HCT116 (cell line): ENCODE measurements around the gene AMBRA1. TPM values are rescaled to one million over a fixed set of nuclear protein-coding genes. Genes with fewer than 3 reads are reported as not detected.

Source experiments
- ATAC-seq: fragments of 200-7000 bp; cut with Tn5 transposase; 2 replicates; pipeline ENCODE4 v1.9.1; 2020; ENCODE audit warnings: mild to moderate bottlenecking, moderate library complexity
- BruUV-seq: library from RNA; stranded (reverse); fragments of 400-500 nt; replicated peaks from 2 replicates; lab custom pipeline; 2021; lab: Mats Ljungman, UMichigan
- CTCF ChIA-PET: fragments of 300-600 bp; sonication (Branson Sonifier 250); formaldehyde crosslinking; loops from one replicate; lab custom pipeline; 2021; ENCODE audit warnings: antibody characterized with exemption; lab: Charles Lee
- POLR2A ChIA-PET: fragments of 300-600, 350-600 bp; sonication (Branson Sonifier 250); formaldehyde crosslinking; loops from one replicate; lab custom pipeline; 2021; ENCODE audit warnings: antibody characterized with exemption; lab: Charles Lee
- RAD21 ChIA-PET, 2 experiments: fragments of 300-600 bp; sonication (Branson Sonifier 250); formaldehyde crosslinking; loops; one replicate each; lab custom pipeline; 2023; ENCODE audit warnings: low total read pairs in 2 of 2; ENCODE audit not compliant: uncharacterized antibody in 2 of 2, unreplicated experiment in 2 of 2, low non-redundant PET in 1 of 2; lab: Charles Lee
- DNase-seq: peaks from one replicate; pipeline ENCODE4 v3.0.0-alpha.2; 2010; ENCODE audit warnings: low read depth, low spot score
- H2AFZ ChIP-seq: fragments of 200-600 bp; shearing (Covaris generic), sonication (generic); 2 replicates; pipeline ENCODE4 v1.6.1; 2017; ENCODE audit warnings: low read depth, mixed run types, mixed read lengths, antibody characterized with exemption, low read length; ENCODE audit not compliant: poor library complexity, severe bottlenecking
- H3K27ac ChIP-seq: 2 replicates; pipeline ENCODE4 v1.5.1; 2012; ENCODE audit warnings: low read depth, low read length
- H3K27me3 ChIP-seq: fragments of 200-600 bp; sonication (generic); 2 replicates; pipeline ENCODE4 v1.6.1; 2016; ENCODE audit warnings: mixed run types, low read length, mixed read lengths; ENCODE audit not compliant: insufficient read depth
- H3K36me3 ChIP-seq, 2 experiments: fragments of 200-500 bp in 1 of 2; fragments of 200-600 bp in 1 of 2; sonication (Bioruptor generic) in 1 of 2; sonication (generic) in 1 of 2; 2 replicates each; pipeline versions ENCODE4 v1.5.1 to v1.6.1; 2014 to 2016; ENCODE audit warnings: low read length in 2 of 2, inconsistent platforms in 1 of 2, mixed read lengths in 1 of 2, mixed run types in 1 of 2; ENCODE audit not compliant: insufficient read depth in 2 of 2, control insufficient read depth in 1 of 2
- H3K4me1 ChIP-seq, 2 experiments: fragments of 200-600 bp in 1 of 2; sonication (generic) in 1 of 2; 2 replicates each; pipeline versions ENCODE4 v1.5.1 to v1.6.1; 2012 to 2017; ENCODE audit warnings: low read length in 2 of 2, inconsistent platforms in 1 of 2, mild to moderate bottlenecking in 1 of 2, mixed read lengths in 1 of 2, mixed run types in 1 of 2, moderate library complexity in 1 of 2; ENCODE audit not compliant: insufficient read depth in 2 of 2, control insufficient read depth in 1 of 2
- H3K4me2 ChIP-seq: fragments of 200-600 bp; sonication (generic); 2 replicates; pipeline ENCODE4 v1.6.1; 2017; ENCODE audit warnings: mixed run types, low read length, mixed read lengths
- H3K4me3 ChIP-seq, 2 experiments: fragments of 200-600 bp in 1 of 2; sonication (generic) in 1 of 2; replicated peaks in 1 of 2; 2 replicates each; pipeline ENCODE4 v1.5.1; 2011 to 2016; ENCODE audit warnings: low read length in 2 of 2, control low read depth in 1 of 2, low read depth in 1 of 2, mild to moderate bottlenecking in 1 of 2, mixed read lengths in 1 of 2, mixed run types in 1 of 2
- H3K79me2 ChIP-seq: fragments of 200-600 bp; sonication (generic); 2 replicates; pipeline ENCODE4 v1.6.1; 2017; ENCODE audit warnings: mild to moderate bottlenecking, mixed run types, low read length, moderate library complexity, mixed read lengths; ENCODE audit not compliant: insufficient read depth
- H3K9ac ChIP-seq: fragments of 200-600 bp; sonication (generic); 2 replicates; pipeline ENCODE4 v1.6.1; 2016; ENCODE audit warnings: low read length, mixed read lengths
- H3K9me2 ChIP-seq: fragments of 200-600 bp; sonication (generic), shearing (Covaris generic); 2 replicates; pipeline ENCODE4 v1.6.1; 2017; ENCODE audit warnings: mixed run types, mild to moderate bottlenecking, moderate library complexity; ENCODE audit not compliant: insufficient read depth
- H3K9me3 ChIP-seq, 2 experiments: fragments of 200-500 bp in 1 of 2; fragments of 200-600 bp in 1 of 2; sonication (Bioruptor generic) in 1 of 2; sonication (generic) in 1 of 2; 2 replicates each; pipeline ENCODE4 v1.6.1; 2014 to 2017; ENCODE audit warnings: low read length in 2 of 2, mixed read lengths in 2 of 2, inconsistent platforms in 1 of 2, low read depth in 1 of 2, mild to moderate bottlenecking in 1 of 2, mixed run types in 1 of 2, moderate library complexity in 1 of 2; ENCODE audit not compliant: control insufficient read depth in 1 of 2, insufficient read depth in 1 of 2
- H4K20me1 ChIP-seq: fragments of 200-600 bp; sonication (generic), shearing (Covaris generic); 2 replicates; pipeline ENCODE4 v1.6.1; 2017; ENCODE audit warnings: mixed run types, mild to moderate bottlenecking, moderate library complexity; ENCODE audit not compliant: insufficient read depth
- FOSL1 ChIP-seq: IDR thresholded peaks from 2 replicates; pipeline ENCODE4 v1.6.1; 2012; ENCODE audit warnings: low read depth
- intact Hi-C: fragments of 100-400 bp; cut with micrococcal nuclease; formaldehyde crosslinking; loops from 2 replicates; pipeline ENCODE4 v1.10.0; 2022
- total RNA-seq: library from RNA; stranded (reverse); gene quantifications from one replicate; pipeline ENCODE4 v1.2.1, GENCODE V29; 2021; ENCODE audit not compliant: unreplicated experiment
- TF ChIP-seq, protein P1 (sequence below), 3 experiments: fragments of 200-600 bp in 1 of 3; sonication (generic) in 1 of 3; IDR thresholded peaks in 2 of 3; conservative IDR thresholded peaks in 1 of 3; 2 replicates each; pipeline ENCODE4 v1.5.1; 2012 to 2017; ENCODE audit warnings: low read depth in 2 of 3, low read length in 2 of 3, antibody characterized with exemption in 1 of 3, borderline replicate concordance in 1 of 3, control low read depth in 1 of 3, mild to moderate bottlenecking in 1 of 3, mixed read lengths in 1 of 3, mixed run types in 1 of 3, moderate library complexity in 1 of 3; ENCODE audit not compliant: insufficient read depth in 1 of 3

The AMBRA1 gene
- total RNA-seq, 1 experiment from 2014 or later: 22.7 TPM

DNA sequence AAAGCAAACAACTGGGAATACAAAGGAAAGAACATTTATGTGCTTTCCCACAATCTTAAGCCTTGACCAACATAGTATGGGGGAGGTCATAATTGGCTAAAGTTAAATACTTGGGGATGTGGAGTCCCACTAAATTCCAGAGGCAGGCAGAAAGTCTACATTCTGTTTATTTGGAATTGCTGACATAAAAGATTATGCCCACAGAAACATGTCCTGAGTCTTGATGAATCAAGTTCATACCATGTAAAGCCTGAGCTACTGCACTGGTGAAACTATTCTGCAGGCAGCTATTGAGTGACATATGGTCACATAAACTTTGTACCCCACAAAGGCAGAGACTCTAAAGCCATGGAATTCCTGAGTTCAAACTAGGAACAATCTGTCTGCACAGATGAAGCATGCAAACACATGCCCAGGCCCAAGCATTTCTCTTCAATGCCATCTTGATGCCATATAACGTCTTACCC, 132.3 kb downstream of the AMBRA1 start:
- no peak overlapping the region for H3K27ac ChIP-seq

DNA sequence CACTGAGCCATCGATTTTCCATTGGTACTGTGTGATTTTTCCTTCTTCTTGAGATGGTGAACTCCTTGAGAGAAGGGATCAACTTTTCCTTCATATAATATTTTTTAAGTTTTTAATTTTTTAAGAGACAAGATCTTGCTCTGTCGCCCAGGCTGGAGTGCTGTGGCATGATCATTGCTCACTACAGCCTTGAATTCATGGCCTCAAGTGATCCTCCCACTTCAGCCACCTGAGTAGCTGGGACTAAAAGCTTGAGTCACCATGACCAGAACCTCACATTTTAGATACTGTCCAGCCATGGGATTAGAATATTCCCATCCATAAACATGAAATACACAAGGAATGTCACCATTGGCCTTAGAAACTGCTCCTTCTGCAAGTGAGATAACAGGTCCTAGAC, 135.3 kb downstream of the AMBRA1 start:
- DNase-seq (no peak), ATAC-seq (no peak)
- ChIA-PET POLR2A (no interaction called here), CTCF (no interaction called here), RAD21 (no interaction called here)
- intact Hi-C loops: no loop called here
- Histone ChIP-seq H3K4me1 (no peaks in the 10 kb centered on the region), H3K27ac (no peak overlapping the region), H2AFZ (no peak overlapping the region), H3K79me2 (no peaks in the 10 kb centered on the region), H3K27me3 (no peaks in the 10 kb centered on the region), H3K9me3 (no peaks in the 10 kb centered on the region), H3K4me2 (no peak overlapping the region), H3K4me3 (no peak overlapping the region), H3K36me3 (no peaks in the 10 kb centered on the region), H3K9me2 (no peaks in the 10 kb centered on the region), H3K9ac (no peak overlapping the region), H4K20me1 (no peaks in the 10 kb centered on the region)
- TF ChIP-seq, protein P1, sequence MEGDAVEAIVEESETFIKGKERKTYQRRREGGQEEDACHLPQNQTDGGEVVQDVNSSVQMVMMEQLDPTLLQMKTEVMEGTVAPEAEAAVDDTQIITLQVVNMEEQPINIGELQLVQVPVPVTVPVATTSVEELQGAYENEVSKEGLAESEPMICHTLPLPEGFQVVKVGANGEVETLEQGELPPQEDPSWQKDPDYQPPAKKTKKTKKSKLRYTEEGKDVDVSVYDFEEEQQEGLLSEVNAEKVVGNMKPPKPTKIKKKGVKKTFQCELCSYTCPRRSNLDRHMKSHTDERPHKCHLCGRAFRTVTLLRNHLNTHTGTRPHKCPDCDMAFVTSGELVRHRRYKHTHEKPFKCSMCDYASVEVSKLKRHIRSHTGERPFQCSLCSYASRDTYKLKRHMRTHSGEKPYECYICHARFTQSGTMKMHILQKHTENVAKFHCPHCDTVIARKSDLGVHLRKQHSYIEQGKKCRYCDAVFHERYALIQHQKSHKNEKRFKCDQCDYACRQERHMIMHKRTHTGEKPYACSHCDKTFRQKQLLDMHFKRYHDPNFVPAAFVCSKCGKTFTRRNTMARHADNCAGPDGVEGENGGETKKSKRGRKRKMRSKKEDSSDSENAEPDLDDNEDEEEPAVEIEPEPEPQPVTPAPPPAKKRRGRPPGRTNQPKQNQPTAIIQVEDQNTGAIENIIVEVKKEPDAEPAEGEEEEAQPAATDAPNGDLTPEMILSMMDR (IDR thresholded peaks at IDR 0.05 in 2 of 3, conservative IDR thresholded peaks at IDR 0.05 in 1 of 3; ENCODE audit: borderline replicate concordance in 1 of 3, insufficient read depth in 1 of 3, low read depth in 2 of 3, low read length in 2 of 3): no peak
- no TSS peak for BruUV-seq

More for the DNA sequence above, 132.3 kb downstream of the AMBRA1 start:
- no peak for TF ChIP-seq FOSL1
- no peak overlapping the region for H2AFZ ChIP-seq
- no peaks in the 10 kb centered on the region for H3K27me3 ChIP-seq
- RAD21 ChIA-PET: no interaction called here
- no peak overlapping the region for H3K4me3 ChIP-seq
- H3K4me2 ChIP-seq: no peak overlapping the region
- DNase-seq: no peak
- ATAC-seq: no peak
- no TSS peak for BruUV-seq
- H4K20me1 ChIP-seq: no peaks in the 10 kb centered on the region
- no peaks in the 10 kb centered on the region for H3K79me2 ChIP-seq
- no peak overlapping the region for H3K9ac ChIP-seq
- H3K4me1 ChIP-seq: no peaks in the 10 kb centered on the region
- H3K36me3 ChIP-seq: no peaks in the 10 kb centered on the region
- intact Hi-C loops: no loop called here
- no peaks in the 10 kb centered on the region for H3K9me2 ChIP-seq
- POLR2A ChIA-PET: no interaction called here
- H3K9me3 ChIP-seq: no peaks in the 10 kb centered on the region
- CTCF ChIA-PET: no interaction called here
